PC-9 (cell line): ENCODE measurements around the gene TYSND1.

Source experiments
- EZH2 ChIP-seq: fragments of 200-600 bp; sonication (generic); IDR thresholded peaks from 2 replicates; pipeline ENCODE4 v1.8.0; 2017; ENCODE audit warnings: antibody characterized with exemption, low read depth
- TF ChIP-seq, protein P1 (sequence below): fragments of 200-600 bp; sonication (generic); conservative IDR thresholded peaks from 2 replicates; pipeline ENCODE4 v1.6.1; 2017; ENCODE audit warnings: mixed run types, antibody characterized with exemption, mild to moderate bottlenecking, moderate library complexity

DNA sequence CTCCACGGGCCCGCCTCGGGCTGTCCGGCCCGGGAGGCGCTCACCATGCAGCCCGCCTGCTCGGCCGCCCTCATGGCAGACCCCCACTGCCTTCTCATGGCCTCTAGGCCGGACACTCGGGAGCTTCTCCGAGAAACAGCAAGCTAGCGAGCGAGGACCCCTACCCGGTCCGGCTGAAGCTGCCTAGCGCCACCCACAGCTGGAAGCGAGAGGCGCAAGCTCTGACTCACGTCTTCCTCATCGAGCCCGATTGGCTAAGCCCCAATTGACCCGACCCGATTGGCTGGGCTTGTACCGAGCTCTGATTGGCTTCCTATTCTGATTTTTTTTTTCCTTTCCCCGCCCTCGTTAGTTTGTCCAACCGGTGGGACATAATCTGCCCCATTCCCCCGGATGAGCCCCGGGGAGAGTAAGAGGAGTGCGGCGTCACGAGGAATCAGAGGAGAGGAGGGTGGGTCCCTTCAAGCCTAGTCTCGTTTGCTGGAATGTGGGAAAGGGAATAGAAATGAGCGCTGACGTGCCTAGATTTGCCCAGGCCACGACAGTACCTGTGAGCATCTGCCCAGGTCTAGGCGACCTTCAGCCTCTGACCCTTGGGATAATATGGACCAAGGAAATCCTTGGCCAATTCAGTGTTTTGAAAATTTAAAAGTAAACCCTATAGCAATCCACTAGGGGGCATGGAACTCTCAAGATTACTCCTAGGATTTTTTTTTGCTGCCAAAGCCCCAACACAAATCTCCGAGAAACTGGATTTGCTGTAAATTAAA, at the start of gene TYSND1:
- TF ChIP-seq, protein P1, sequence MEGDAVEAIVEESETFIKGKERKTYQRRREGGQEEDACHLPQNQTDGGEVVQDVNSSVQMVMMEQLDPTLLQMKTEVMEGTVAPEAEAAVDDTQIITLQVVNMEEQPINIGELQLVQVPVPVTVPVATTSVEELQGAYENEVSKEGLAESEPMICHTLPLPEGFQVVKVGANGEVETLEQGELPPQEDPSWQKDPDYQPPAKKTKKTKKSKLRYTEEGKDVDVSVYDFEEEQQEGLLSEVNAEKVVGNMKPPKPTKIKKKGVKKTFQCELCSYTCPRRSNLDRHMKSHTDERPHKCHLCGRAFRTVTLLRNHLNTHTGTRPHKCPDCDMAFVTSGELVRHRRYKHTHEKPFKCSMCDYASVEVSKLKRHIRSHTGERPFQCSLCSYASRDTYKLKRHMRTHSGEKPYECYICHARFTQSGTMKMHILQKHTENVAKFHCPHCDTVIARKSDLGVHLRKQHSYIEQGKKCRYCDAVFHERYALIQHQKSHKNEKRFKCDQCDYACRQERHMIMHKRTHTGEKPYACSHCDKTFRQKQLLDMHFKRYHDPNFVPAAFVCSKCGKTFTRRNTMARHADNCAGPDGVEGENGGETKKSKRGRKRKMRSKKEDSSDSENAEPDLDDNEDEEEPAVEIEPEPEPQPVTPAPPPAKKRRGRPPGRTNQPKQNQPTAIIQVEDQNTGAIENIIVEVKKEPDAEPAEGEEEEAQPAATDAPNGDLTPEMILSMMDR, result peak; percentile 81
- no peak for TF ChIP-seq EZH2
